GM18858 (cell line): ENCODE measurements around the gene TUBA4B.

Experiments used
- ATAC-seq: cut with Tn5 transposase; IDR thresholded peaks from one replicate; pipeline ENCODE4 v1.9.1; 2021; ENCODE audit not compliant: unreplicated experiment

TUBA4B gene

GRCh38 chr2:219252900-219253752, at the start of gene TUBA4B:
TUBA4B (plus strand) TSS chr2:219253243; CDS start chr2:219253408, 165 bp downstream.
- ATAC-seq = no peak

- no peak for ATAC-seq
Measured at GRCh38 chr2:219204425-219205164, 48.4 kb upstream of the TUBA4B start.

DNA sequence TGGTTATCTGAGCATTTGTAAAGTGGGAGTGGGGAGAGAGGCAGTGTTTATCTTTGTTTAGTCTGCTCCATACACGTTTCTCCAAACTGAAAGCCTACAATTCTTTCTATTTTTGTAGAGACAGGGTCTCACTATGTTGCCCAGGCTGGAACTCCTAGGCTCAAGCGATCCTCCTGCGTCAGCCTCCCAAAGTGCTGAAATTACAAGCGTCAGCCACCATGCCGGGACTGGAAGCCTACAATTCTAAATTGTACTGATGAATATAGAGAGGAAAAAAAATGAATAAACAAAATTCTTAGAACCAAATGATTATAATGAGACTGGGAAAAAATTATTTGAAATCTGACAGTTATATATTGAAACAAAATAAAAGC, 47.9 kb upstream of the TUBA4B start:
- ATAC-seq = no peak

DNA sequence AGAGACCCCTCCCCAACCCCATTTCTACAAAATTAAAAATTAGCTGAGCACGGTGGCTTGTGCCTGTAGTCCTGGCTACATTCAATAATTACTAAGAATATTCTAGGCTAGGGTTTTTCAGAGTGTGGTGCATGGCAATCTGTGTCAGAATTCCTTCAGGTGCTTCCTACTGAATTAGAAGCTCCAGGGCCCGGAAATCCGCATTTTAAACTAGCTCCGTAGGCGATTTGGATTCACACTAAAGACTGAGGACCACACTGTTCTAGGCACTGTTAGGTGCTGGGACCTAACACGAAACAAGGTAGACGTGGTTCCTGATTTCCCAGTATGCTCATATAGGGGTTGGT, 47.1 kb upstream of the TUBA4B start:
- no peak for ATAC-seq

DNA sequence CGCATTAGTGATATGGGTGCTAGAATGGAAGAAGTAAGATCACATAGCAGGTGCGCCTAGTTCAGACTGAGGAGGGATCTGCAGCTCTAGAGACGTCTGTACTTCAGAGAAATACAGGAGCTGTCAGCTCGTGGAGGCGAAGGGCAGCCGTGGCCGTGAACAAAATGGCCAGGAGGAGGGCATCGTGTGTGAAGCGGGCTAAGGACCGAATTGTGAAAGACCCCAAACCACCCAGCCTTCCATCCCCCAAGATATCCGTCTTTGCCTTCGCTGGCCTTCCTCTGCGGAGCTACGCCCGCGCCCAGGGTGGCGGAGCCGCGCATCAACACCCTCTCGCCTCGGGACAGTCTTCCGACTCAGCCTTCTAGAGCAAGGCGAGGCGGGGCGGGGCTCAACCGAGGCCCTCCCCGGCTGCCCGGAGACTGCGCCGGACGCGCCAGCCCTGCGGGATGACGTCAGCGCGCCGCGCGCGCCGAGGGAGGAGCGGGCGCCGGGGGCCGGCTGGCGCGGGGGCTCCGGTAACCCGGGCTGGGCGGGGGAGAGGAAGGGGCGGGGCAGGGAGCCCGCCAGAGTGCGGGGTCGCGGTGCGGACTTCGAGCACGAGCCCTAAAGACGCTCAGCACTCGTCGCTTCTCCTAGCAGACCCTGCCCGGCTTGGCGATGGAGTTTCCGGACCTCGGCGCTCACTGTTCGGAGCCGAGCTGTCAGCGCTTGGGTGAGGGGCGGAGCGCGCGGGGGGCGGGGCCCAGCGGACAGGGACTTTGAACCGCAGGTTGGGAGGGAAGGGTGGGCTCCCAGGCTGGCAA, 46.5 kb upstream of the TUBA4B start, which contains the start of gene ZFAND2B:
TSS of gene ZFAND2B (plus strand) at position 455 of the 806 bp plus-strand sequence. CDS start at position 661, 206 bp downstream.
- peak; percentile 92 for ATAC-seq

DNA sequence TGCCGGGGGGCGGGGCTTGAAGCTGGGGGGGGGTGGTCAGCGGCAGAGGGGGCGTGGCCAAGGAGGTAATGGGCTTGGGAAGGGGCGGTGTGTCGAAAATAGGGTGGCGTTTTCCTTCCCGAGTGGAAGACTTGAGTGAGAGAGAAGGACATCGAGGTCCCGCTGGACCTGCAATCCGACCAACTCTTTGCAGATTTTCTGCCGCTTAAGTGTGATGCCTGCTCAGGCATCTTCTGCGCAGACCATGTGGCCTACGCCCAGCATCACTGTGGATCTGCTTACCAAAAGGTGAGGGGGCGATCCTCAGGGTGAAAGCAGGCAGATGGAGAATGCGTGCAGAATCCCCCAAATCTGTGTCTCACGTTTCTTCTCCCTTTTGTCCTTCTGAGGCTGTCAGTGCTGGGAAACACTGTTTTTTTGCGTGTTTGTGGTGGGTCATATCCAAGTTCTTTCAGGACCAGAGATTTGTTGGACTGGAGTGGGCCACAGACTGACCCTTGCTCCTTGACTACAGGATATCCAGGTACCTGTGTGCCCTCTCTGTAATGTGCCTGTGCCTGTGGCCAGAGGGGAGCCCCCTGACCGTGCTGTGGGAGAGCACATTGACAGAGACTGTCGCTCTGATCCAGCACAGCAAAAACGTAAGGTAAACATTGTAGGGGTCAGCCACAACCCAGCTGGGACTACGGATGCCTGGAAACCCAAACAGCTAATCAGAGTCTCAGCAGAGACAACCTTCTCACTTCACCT, 45.7 kb upstream of the TUBA4B start:
- ATAC-seq = no peak

DNA sequence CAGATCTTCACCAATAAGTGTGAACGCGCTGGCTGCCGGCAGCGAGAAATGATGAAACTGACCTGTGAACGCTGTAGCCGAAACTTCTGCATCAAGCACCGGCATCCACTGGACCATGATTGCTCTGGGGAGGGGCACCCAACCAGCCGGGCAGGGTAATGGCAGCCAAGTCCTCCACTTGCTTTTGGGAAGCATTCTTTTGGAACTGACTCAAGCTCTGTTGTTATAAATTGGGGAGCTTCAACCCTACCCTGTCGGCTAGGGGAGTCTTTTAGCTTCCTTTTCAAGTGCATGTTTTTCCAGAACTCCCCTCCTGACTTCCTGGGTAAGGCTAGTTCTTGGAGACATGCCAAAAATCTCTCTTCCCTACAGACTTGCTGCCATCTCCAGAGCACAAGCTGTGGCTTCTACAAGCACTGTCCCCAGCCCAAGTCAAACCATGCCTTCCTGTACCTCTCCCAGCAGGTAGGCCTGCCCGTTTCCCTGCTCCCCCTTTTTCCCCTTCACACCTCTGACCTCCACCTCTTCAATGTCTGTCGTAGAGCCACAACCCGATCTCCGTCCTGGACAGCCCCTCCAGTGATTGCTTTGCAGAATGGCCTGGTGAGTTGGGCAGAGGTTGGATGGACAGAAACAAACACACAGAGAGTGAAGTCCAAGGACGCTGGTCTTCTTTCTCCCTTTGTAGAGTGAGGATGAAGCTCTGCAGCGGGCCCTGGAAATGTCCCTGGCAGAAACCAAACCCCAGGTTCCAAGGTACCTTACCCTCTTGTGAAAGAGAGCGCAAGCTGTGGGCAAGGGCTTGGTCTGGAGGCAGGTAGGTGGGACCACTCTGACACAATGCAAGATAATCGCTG, 44.9 kb upstream of the TUBA4B start:
- no peak for ATAC-seq

DNA sequence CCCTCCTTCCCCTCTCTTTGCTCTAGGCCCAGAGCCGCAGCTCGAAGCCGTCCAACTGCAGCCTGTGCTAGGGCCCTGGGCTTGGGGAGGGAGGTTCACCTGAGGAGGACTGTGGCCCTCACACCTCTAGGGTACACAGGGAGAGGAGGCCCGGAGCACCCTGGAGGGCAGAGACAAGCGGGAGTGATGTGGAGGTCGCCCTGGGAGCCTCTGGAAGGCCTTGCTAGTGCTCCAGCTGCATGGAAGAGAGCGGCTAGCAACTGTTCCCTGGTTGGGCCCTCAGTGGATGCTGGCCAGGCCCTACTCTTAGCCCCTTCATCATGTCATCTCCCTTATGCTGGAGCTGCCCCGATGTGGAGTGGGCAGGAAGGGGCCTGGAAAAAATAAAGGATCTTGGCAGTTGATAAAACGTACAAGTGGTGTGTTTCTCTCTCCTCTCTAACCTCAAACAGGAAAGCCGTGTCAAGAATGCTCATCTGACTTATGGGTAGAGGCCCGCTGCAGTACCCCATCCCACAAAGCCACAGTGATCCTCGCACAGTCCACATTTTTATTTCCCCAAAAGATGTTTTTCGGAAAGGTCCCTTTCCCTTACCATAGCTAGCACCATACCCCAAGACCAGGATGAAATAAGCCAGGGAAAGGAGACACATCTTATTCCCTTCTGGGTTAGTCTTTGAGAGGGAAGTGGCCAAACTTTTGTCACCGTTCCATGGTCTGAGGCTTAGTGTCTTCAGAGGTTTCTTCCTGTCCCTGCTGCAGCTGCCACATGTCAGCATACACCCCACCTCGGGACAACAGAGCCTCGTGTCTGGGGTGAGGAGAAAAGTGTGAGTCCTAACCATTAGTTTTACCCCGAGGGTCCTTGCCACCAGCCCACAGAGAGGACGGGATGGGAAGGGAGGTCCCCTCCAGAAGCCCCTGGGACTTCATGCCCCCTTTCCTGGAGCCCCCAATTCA, 43.5 kb upstream of the TUBA4B start:
- ATAC-seq = no peak

- ATAC-seq = no peak
Measured at GRCh38 chr2:219210196-219210885, 42.7 kb upstream of the TUBA4B start.

DNA sequence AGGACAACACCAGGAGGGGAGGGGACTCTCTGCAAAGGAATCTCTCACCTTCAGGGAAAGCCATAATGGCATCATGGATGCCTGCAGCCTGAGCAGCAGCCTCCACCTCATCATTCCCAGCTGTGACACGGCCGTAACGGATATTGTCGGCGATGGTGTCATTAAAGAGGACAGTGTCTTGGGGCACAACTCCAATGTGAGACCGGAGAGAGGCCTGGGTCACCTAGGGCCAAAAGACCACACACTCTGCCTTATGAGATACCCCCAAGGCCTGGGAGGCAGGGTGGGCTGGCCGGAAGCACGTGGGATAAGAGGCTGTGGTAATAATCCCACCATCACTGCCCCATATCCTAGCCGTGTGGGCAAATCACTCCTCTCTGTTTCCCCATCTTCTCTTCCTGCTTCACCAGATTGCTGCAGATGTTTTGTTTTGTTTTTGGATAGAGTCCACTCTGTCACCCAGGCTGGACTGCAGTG, 42.1 kb upstream of the TUBA4B start:
- ATAC-seq = no peak

DNA sequence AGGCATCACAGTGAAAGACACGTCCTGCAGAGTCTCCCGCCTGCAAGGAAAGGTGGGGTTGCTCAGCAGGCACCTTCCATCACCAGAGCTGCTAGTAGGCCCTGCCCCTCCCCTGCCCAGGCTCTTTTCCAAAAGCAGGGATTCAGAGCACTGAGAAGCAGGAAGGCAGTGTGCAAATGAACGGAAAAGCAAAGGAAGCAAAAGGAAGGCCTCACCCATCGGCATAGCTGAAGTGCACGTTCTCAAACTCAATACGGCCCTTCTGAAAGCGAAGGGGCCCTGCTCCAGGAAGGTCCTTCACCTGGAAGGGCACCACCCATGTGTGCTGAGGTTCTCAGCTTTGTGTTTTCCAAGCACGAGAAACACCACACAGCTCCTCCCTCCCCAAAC, 40.0 kb upstream of the TUBA4B start:
- no peak for ATAC-seq

GRCh38 chr2:219213486-219214071, 39.5 kb upstream of the TUBA4B start:
- ATAC-seq = no peak

GRCh38 chr2:219214141-219214540, 38.9 kb upstream of the TUBA4B start:
- ATAC-seq = no peak

DNA sequence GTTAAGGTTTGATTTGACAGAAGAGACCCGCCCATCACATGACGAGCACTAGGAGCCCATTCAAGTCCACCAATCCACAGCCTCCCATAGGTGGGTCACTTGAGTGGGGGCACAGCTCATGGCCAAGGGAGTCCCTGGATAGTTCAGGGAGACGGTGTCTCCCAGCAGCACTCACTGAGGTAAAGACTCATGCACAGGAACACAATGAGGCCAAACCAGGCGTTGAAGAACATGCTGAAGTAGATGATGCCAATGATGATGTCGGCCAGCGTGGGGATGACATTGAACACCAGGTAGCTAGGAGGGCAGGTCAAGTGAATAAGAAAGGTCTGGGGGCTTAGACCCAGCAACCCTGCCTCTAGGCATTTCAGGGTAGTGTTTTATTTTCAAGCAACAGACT, 38.3 kb upstream of the TUBA4B start:
- ATAC-seq = no peak

DNA sequence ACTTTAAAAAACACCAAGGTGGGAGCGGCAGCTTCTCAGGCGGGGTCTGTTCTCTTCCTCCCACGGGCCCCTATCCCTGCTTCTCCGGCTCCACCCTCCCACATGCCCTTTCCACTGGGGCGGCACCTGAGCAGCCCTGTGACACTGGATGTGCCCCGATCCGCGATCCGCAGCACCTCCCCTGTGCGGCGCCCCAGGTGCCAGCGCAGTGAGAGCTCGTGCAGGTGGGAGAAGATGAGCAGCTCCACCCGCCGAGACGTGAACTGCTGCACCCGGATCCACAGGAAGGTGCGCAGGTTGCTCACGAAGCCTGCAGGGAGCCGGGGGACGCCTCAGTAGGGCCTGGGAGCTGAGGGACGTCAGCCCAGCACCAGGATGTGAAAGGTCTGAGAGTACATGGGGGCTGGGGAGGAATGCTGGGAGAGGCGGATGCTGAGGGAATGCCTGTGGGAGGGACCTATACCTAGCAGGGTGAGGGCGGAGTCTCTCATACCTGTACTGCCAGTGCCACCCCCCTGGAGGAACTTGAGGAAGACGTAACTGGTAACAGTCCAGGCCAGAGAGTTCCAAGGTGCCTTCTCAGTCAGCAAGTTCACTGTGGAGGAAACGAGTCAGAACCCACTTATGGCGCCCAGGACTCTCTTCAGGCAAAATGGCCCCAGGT, 37.0 kb upstream of the TUBA4B start:
- ATAC-seq = no peak

DNA sequence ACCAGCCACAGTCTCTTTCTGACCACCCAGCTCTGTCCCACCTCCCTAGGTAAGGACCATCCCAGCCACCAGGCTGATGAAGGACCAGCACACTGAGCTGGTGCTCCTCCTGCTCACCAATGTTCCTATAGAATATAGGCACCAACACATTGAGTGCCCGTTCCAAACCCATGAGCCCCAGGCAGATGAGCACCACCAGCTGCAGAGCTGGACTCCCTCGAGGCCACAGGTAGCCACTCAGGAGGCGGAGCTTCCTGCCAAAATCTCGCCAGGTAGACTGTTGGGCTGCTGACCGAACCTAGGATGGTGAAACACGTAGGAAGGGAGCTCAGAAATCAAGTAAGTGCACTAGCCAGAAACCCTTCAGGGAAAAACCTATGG, 36.5 kb upstream of the TUBA4B start:
- ATAC-seq = no peak

DNA sequence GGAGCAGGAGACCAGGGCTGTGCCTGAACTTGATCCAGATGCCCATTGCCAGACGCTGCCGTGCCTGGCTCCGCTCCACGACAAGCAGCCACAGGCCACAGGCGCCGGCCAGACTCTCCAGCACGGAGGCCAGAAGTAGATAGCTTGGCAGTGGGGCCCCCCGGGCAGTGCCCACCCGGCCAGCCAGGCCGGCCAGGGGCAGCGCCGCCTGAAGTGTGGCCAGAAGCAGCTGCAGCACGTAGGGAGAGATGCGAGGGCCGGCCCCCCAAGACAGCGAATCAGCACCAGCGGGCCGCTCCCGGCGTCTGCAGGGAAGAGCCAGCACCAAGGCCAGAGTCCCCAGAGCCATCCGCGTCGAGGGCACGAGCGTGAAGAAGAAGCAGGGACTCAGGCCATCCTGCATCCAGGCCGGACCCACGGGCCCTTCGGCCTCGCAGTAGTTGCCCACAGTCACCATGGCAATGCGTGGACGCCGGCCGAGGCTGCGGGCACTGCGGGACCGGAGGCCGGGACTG, 34.8 kb upstream of the TUBA4B start:
- ATAC-seq = peak; percentile 19
